ENCODE results near the gene PTPRK. TPM values are rescaled to one million over a fixed set of nuclear protein-coding genes. Genes with fewer than 3 reads are reported as not detected.

Gene PTPRK
- polyA plus RNA-seq, 10 donors: 14.5 to 27.5 (median 18.0) TPM

DNA sequence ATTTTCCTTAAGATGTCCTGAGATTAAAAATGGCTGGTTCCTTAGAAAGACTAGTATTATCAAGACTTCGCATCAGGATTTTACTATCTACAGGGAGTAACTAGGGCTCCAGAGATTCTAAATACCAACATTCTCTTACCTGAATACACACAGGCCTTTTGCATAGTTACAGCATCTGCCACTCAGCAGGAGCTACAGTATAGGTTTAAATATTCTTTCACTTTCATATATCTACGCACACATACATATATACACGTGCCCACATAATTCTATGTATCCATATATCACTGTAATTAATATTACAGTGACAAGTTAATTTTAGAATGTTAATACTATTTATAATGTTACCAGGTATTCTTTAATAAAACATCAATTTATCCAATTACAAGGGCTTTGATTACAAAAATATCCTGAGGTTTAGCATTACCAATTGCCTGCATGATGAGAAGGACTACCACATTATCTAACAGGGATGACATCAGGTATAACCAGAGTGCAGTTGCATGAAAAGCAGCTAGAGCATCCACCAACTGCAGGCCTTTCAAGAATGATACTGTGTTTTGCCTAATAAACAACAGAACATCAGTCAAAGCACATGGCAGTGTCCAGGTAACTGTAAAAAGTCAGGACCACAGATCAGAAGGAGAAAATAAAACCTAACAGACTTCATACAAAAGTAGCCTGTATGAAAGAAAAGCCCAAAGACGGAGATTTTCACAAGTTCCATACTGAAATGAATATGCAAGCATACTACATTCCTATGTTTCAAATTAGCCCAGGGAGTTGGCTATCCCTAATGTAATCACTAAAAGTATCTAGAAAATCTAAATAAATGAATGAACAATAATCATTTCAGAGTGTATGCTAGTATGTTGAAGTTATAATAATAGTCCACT lies 268.7 kb downstream of the PTPRK start:
- no peak for DNase-seq

GRCh38 chr6:128250370-128251070 lies 269.9 kb downstream of the PTPRK start:
- DNase-seq: no peak

DNA sequence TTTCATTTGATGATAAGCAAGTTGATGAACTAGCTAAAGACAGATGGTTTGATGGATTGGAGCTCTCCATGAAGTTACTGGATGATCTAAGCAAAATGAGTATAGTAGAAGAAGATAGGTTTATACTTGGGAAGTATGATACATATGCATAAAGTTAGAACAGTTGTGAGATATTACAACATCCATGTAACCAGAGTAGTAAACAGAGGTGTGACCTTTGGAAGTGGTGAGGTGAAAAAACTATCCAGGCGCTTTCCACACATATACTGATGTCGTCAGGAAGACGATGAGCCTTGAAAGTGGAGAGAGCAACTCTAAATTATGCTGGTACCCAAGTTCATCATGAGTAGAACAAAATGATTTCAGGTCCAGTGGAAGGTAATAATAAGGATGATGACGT lies 271.0 kb downstream of the PTPRK start:
- no peak for DNase-seq

DNA sequence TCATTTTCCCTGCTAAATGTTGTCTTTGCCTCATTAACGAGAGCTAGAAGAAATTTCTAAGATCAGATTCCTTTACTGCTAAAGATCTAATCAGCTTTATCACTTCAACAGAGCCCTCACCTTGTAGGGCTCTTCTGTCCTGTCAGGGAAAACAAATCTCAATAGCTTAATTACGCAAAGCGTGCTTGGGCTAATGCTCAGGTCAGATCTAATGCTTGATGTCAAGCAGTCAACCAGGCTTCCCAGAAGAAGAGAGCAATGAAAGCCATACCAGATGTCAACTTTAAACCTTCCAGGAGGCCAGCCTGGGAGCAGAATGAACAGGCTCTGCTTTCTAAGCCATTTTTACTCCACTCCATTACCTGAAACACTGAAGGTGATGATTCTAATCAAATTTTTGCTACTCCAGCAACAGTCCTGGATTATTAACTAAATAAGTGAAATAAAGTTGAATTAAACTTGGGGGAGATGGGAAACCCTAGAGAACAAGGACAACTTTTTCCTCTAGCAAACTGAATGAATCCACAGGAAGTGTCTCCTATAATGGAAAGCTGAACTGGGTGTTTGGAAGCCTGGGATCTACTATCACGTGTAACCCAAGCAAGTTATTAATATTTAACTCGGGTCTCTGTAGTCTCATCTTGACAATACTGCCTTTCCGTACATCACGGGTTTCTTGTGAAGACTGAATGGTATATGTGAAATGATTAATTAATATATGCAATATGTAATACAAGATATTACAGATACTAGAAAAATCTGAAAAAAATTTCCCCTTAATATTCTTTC lies 273.7 kb downstream of the PTPRK start:
- DNase-seq: no peak

GRCh38 chr6:128244751-128245405 lies 275.5 kb downstream of the PTPRK start:
- no peak for DNase-seq

- DNase-seq: peak in 1 of 3 donors; percentile 21
These were observed 277.5 kb downstream of the PTPRK start for GRCh38 chr6:128242765-128243403.

- DNase-seq: no peak
These were observed 279.2 kb downstream of the PTPRK start for GRCh38 chr6:128241216-128241615.

DNA sequence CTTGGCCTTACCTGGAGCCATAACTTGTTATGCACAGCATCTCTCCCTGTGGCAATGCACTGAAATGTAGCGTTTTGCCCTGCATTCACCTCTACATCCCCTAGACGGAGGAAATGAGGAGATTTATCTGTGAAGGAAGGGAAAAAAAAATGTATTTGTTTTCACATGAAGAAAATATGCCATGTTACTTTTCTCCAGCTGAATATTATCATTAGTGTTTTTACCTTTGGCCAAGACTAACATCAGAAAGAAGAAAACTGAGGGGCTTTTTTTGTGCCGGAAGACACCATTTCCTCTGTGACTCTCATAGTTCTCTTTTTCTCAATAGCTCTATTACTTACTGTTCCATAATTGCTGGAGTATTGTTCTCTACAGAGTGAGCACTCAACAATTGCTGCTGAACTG lies 280.4 kb downstream of the PTPRK start:
- peak in 1 of 3 donors; percentile 11 for DNase-seq

- peak in 1 of 3 donors; percentile 14 for DNase-seq
These were observed 281.3 kb downstream of the PTPRK start for GRCh38 chr6:128239146-128239545.

GRCh38 chr6:128238225-128238624 lies 282.2 kb downstream of the PTPRK start:
- DNase-seq: no peak

DNA sequence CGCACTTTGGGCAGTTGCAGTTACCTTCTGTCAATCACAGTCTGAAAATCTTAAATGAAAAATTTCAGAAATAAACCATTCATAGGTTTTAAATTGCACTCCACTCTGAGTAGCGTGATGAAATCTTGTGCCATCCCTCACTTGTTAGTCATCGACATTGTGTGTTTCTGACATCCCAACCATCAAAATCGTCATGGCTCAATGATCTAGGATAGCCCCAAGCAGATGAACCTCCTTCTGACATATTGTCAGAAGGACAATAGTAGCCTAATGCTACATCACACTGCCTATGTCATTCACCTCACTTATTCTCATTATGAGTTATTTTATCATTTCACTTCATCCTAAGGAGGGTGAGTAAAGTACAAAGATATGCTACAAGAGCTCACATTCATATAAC lies 284.8 kb downstream of the PTPRK start:
- no peak for DNase-seq

- DNase-seq: no peak
These were observed 286.9 kb downstream of the PTPRK start for GRCh38 chr6:128233531-128233930.

DNA sequence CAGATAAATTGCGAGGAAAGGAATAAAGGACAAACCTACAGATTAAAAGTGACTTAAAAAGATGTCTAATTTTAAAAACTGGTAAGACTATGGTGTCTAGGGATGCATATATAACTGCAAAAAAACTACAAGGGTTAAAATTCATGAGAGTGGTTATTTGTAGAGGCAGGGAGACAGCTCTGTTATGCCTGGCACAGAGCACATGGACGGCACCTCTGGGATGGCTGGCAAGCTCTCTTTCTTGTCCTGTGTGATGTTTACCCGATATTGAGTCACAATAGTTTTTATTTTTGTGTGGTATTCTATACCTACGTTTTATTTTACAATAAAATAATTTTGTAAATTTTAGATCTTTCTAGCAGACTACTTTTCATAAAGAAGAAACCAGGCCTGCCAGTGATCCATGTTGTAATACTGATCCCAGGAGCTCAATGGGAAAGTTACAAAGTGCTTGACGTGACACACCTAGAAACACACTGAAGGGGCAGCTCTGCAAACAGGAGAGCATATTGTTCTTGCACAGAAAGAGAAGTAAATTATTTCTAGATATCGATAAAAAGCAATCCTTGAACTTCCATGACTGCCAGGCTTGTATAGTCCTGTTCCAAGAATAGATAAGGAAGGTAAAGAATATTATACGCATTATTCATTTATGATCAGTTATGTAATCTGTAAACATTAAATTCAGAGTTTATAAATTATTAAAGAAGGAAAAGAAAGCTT lies 290.0 kb downstream of the PTPRK start:
- no peak for DNase-seq

DNA sequence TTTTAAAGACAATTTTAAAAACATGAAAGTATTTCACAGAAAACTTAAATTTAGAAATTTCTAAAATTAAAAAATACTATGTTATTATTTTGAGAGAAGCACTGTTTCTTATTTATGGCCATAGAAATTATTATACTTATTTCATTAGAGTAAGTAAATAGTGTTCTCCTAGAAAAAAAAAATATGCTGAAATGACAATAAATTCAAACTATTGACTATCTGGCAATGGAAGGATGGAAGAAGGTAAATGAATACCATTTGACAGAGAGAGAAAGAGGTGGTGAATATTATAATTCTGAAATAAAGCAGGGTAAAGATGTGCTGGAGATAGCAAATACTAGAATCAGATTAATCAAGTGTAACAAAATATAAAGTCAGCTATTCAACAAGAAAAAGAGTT lies 294.8 kb downstream of the PTPRK start:
- no peak for DNase-seq

GRCh38 chr6:128216917-128217316 lies 303.5 kb downstream of the PTPRK start:
- no peak for DNase-seq

- peak in 1 of 3 donors; percentile 16 for DNase-seq
These were observed 310.6 kb downstream of the PTPRK start for GRCh38 chr6:128209771-128210170.

DNA sequence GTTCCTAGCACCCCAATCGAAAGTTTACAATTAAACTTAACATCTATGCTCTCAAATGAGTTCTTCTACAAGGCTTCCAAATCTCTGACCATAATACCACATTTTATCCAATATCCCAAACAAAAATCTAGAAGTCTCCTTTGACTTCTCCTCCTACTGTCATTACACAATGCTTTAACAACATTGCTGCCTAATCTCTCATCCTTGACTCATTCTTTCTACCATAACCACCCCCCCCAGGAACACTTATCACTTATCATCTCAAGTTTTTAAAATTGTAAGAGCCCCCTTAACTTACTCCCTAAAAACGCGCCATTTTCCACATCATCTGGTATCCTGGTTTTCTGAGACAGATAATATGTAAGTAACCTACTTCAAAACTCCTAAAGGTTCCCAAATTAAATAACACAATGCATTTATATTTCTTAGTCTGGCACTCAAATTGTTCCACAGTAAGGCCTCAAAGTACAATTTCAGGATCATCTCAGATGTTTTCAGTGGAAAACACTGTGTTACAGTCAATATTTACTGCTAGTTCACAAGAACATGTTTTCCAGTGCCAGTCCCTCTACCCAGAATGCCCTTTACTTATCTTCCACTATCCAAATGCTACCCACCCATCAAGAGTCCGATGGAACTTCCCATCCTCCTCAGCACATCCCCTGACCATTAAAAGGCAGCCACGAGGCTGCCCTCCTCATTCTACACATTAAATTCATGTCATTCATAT lies 311.4 kb downstream of the PTPRK start:
- DNase-seq: no peak

GRCh38 chr6:128208078-128208477 lies 312.3 kb downstream of the PTPRK start:
- DNase-seq: no peak

DNA sequence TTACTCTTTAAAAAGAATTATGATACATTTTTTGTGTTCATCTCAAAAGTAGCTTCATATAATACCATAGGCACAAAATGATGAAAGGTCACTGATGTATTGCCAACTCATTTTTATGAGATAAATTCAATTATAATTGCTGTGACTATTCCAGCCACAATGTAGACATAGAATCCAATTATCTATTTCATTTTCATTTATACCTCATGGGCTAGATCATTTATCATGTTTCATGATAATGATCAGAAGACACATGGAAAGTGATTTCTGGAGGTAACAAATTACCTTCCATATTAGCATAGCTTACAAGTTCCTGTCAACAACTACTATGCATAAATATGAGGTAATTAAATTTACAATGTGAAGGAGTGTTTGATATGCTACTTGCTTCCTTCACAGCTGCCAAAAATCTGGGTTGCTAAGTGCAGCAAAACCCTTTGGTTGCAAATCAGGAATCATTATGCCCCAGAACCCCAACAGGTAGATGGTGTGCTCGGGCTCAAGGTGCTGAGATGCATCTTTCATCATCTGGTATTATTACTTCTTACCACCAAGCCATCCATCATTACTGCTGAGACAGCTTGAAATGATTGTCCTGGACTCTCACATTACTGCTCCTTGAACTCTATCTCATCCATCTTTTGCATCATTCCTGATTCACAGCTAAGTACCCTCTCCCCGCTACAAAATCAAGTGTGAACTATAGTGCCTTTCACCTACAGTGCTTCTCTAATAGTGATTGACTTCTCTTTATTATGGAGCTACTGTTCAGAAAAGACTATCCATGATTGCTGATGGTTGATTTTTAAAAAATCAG lies 313.6 kb downstream of the PTPRK start:
- DNase-seq: no peak

Measured in muscle of back (tissue), 11 donors.